ENCODE data around the gene TUBB2A.
"Not testable (repeated sequence)": the region's sequence is repeated elsewhere in the genome, so short reads cannot be mapped to it uniquely, and the experiment has no call there.

TUBB2A gene

GRCh38 chr6:3175715-3176402 is 18.5 kb upstream of the TUBB2A start:
- H2BK15ac ChIP-seq (ENCODE audit: low read length) = no peak overlapping the region
- no peak overlapping the region for H3K14ac ChIP-seq (ENCODE audit: low read length)
- no peak overlapping the region for H3K4me2 ChIP-seq (ENCODE audit: insufficient read depth, low read length, poor library complexity, severe bottlenecking)
- WGBS, 2 donors (ENCODE audit: extremely low coverage in 2 of 2, insufficient read length in 2 of 2, insufficient replicate concordance in 1 of 2) = no CpG with 5 or more reads among the region's 11 CpGs
- no peak for DNase-seq (ENCODE audit: low spot score)
- no peak overlapping the region for H3K18ac ChIP-seq (ENCODE audit: low read length)
- no peak overlapping the region for H4K8ac ChIP-seq (ENCODE audit: low read depth, low read length)
- H3K36me3 ChIP-seq (replicated peaks in 1 of 2; ENCODE audit: control insufficient read depth in 2 of 2, insufficient read depth in 2 of 2, low read length in 2 of 2) = no peaks in the 10 kb centered on the region
- no peak overlapping the region for H2BK12ac ChIP-seq (ENCODE audit: low read length)
- no peak overlapping the region for H2BK120ac ChIP-seq (ENCODE audit: low read depth, low read length)
- peaks cover 0 to 19% of the 10 kb centered on the region in 2 donors for H3K4me1 ChIP-seq (ENCODE audit: control insufficient read depth in 2 of 2, insufficient read depth in 1 of 2, low read depth in 1 of 2, low read length in 2 of 2)
- no peak overlapping the region for H3K9ac ChIP-seq (ENCODE audit: low read depth, low read length, poor library complexity)
- no peak overlapping the region for H2AK5ac ChIP-seq (ENCODE audit: low read depth, low read length)
- H3K79me1 ChIP-seq (ENCODE audit: low read depth, low read length) = no peaks in the 10 kb centered on the region
- no peak overlapping the region for H3K23ac ChIP-seq (ENCODE audit: low read depth, low read length, poor library complexity)
- no peak overlapping the region for H2AFZ ChIP-seq (ENCODE audit: low read length)
- no peaks in the 10 kb centered on the region for H3K27me3 ChIP-seq (ENCODE audit: control insufficient read depth in 3 of 3, insufficient read depth in 3 of 3, low read depth in 1 of 3, low read length in 3 of 3)
- no peak overlapping the region for H3K27ac ChIP-seq (replicated peaks; ENCODE audit: low read length)
- H3K9me3 ChIP-seq (replicated peaks in 1 of 2; ENCODE audit: control insufficient read depth in 2 of 2, insufficient read depth in 1 of 2, low read depth in 1 of 2, low read length in 2 of 2) = no peaks in the 10 kb centered on the region
- H2BK5ac ChIP-seq (ENCODE audit: low read length) = no peak overlapping the region
- no peak overlapping the region for H3K4me3 ChIP-seq (ENCODE audit: low read length in 2 of 2)
- H3K4ac ChIP-seq (ENCODE audit: low read length) = no peak overlapping the region
- H4K91ac ChIP-seq (ENCODE audit: low read depth, low read length, poor library complexity) = no peak overlapping the region

DNA sequence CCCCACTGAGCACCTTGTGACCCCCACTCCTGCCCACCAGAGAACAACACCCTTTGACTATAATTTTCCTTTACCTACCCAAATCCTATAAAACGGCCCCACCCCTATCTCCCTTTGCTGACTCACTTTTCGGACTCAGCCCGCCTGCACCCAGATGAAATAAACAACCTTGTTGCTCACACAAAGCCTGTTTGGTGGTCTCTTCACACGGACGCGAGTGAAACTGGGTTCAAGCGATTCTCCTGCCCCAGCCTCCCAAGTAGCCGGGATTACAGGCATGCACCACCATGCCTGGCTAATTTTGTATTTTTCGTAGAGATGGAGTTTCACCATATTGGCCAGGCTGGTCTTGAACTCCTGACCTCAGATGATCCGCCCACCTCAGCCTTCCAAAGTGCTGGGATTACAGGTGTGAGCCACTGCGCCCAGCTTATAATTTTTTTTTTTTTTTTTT is 16.3 kb upstream of the TUBB2A start:
- H2AK5ac ChIP-seq (ENCODE audit: low read depth, low read length); H3K27me3 ChIP-seq (ENCODE audit: control insufficient read depth in 3 of 3, insufficient read depth in 3 of 3, low read depth in 1 of 3, low read length in 3 of 3); H3K9ac ChIP-seq (ENCODE audit: low read depth, low read length, poor library complexity); H2BK15ac ChIP-seq (ENCODE audit: low read length); H2BK12ac ChIP-seq (ENCODE audit: low read length); H3K14ac ChIP-seq (ENCODE audit: low read length); DNase-seq (ENCODE audit: low spot score); H2BK5ac ChIP-seq (ENCODE audit: low read length); H2AFZ ChIP-seq (ENCODE audit: low read length); H3K27ac ChIP-seq (replicated peaks; ENCODE audit: low read length); H3K4me2 ChIP-seq (ENCODE audit: insufficient read depth, low read length, poor library complexity, severe bottlenecking); H3K23ac ChIP-seq (ENCODE audit: low read depth, low read length, poor library complexity); H4K91ac ChIP-seq (ENCODE audit: low read depth, low read length, poor library complexity); H3K4me3 ChIP-seq (ENCODE audit: low read length in 2 of 2); H4K8ac ChIP-seq (ENCODE audit: low read depth, low read length); H3K9me3 ChIP-seq (replicated peaks in 1 of 2; ENCODE audit: control insufficient read depth in 2 of 2, insufficient read depth in 1 of 2, low read depth in 1 of 2, low read length in 2 of 2); H3K79me1 ChIP-seq (ENCODE audit: low read depth, low read length); H3K36me3 ChIP-seq (replicated peaks in 1 of 2; ENCODE audit: control insufficient read depth in 2 of 2, insufficient read depth in 2 of 2, low read length in 2 of 2); H3K4ac ChIP-seq (ENCODE audit: low read length); H2BK120ac ChIP-seq (ENCODE audit: low read depth, low read length); H3K18ac ChIP-seq (ENCODE audit: low read length): not testable (repeated sequence)
- H3K4me1 ChIP-seq (ENCODE audit: control insufficient read depth in 2 of 2, insufficient read depth in 1 of 2, low read depth in 1 of 2, low read length in 2 of 2) = peaks cover 0 to 15% of the 10 kb centered on the region in 2 donors
- no CpG with 5 or more reads among the region's 11 CpGs for WGBS, 2 donors (ENCODE audit: extremely low coverage in 2 of 2, insufficient read length in 2 of 2, insufficient replicate concordance in 1 of 2)

GRCh38 chr6:3172789-3173188 is 15.4 kb upstream of the TUBB2A start:
- H2AK5ac ChIP-seq (ENCODE audit: low read depth, low read length); H3K4me2 ChIP-seq (ENCODE audit: insufficient read depth, low read length, poor library complexity, severe bottlenecking); H3K27me3 ChIP-seq (ENCODE audit: control insufficient read depth in 3 of 3, insufficient read depth in 3 of 3, low read depth in 1 of 3, low read length in 3 of 3); H4K91ac ChIP-seq (ENCODE audit: low read depth, low read length, poor library complexity); H3K23ac ChIP-seq (ENCODE audit: low read depth, low read length, poor library complexity); H2BK5ac ChIP-seq (ENCODE audit: low read length); H2BK15ac ChIP-seq (ENCODE audit: low read length); H3K18ac ChIP-seq (ENCODE audit: low read length); H3K79me1 ChIP-seq (ENCODE audit: low read depth, low read length); H3K4me3 ChIP-seq (ENCODE audit: low read length in 2 of 2); DNase-seq (ENCODE audit: low spot score); H2BK120ac ChIP-seq (ENCODE audit: low read depth, low read length); H3K4ac ChIP-seq (ENCODE audit: low read length); H3K27ac ChIP-seq (replicated peaks; ENCODE audit: low read length); H2BK12ac ChIP-seq (ENCODE audit: low read length); H3K9ac ChIP-seq (ENCODE audit: low read depth, low read length, poor library complexity); H3K36me3 ChIP-seq (replicated peaks in 1 of 2; ENCODE audit: control insufficient read depth in 2 of 2, insufficient read depth in 2 of 2, low read length in 2 of 2); H4K8ac ChIP-seq (ENCODE audit: low read depth, low read length); H3K9me3 ChIP-seq (replicated peaks in 1 of 2; ENCODE audit: control insufficient read depth in 2 of 2, insufficient read depth in 1 of 2, low read depth in 1 of 2, low read length in 2 of 2); H2AFZ ChIP-seq (ENCODE audit: low read length); H3K14ac ChIP-seq (ENCODE audit: low read length): not testable (repeated sequence)
- 100% methylated on average over 1 of the region's 4 CpGs; no CpG with 5 or more reads in 1 of the 2 donors for WGBS, 2 donors (ENCODE audit: extremely low coverage in 2 of 2, insufficient read length in 2 of 2, insufficient replicate concordance in 1 of 2)
- H3K4me1 ChIP-seq (ENCODE audit: control insufficient read depth in 2 of 2, insufficient read depth in 1 of 2, low read depth in 1 of 2, low read length in 2 of 2) = peaks cover 2 to 15% of the 10 kb centered on the region in 2 donors

DNA sequence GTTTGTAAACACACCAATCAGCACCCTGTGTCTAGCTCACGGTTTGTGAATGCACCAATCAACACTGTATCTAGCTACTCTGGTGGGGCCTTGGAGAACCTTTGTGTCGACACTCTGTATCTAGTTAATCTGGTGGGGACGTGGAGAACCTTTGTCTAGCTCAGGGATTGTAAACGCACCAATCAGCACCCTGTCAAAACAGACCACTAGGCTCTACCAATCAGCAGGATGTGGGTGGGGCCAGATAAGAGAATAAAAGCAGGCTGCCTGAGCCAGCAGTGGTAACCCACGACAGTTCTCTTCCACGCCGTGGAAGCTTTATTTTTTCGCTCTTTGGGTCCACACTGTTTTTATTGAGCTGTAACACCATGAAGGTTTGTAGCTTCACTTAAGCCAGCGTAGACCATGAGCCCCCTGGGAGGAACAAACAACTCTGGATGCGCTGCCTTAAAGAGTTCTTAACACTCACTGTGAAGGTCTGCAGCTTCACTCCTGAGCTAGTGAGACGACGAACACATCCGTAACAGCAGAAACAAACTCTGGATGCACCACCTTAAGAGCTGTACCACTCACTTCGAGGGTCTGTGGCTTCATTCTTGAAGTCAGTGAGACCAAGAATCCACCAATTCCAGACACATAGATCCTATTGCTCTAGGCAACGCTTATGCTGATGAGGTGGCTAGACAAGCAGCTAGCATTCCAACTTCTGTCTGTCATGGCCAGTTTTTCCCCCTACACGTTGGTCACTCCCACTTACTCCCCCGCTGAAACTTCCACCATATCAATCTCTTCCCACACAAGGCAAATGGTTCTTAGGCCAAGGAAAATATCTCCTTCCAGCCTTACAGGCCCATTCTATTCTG is 14.2 kb upstream of the TUBB2A start:
- H3K79me1 ChIP-seq (ENCODE audit: low read depth, low read length); H2BK12ac ChIP-seq (ENCODE audit: low read length); H4K91ac ChIP-seq (ENCODE audit: low read depth, low read length, poor library complexity); H3K4ac ChIP-seq (ENCODE audit: low read length); H2AFZ ChIP-seq (ENCODE audit: low read length); H2AK5ac ChIP-seq (ENCODE audit: low read depth, low read length); H3K36me3 ChIP-seq (replicated peaks in 1 of 2; ENCODE audit: control insufficient read depth in 2 of 2, insufficient read depth in 2 of 2, low read length in 2 of 2); H3K18ac ChIP-seq (ENCODE audit: low read length); H3K23ac ChIP-seq (ENCODE audit: low read depth, low read length, poor library complexity); H3K4me2 ChIP-seq (ENCODE audit: insufficient read depth, low read length, poor library complexity, severe bottlenecking); H2BK5ac ChIP-seq (ENCODE audit: low read length); H3K4me3 ChIP-seq (ENCODE audit: low read length in 2 of 2); H2BK120ac ChIP-seq (ENCODE audit: low read depth, low read length); H3K27me3 ChIP-seq (ENCODE audit: control insufficient read depth in 3 of 3, insufficient read depth in 3 of 3, low read depth in 1 of 3, low read length in 3 of 3); H3K9me3 ChIP-seq (replicated peaks in 1 of 2; ENCODE audit: control insufficient read depth in 2 of 2, insufficient read depth in 1 of 2, low read depth in 1 of 2, low read length in 2 of 2); DNase-seq (ENCODE audit: low spot score); H3K9ac ChIP-seq (ENCODE audit: low read depth, low read length, poor library complexity); H4K8ac ChIP-seq (ENCODE audit: low read depth, low read length); H2BK15ac ChIP-seq (ENCODE audit: low read length); H3K27ac ChIP-seq (replicated peaks; ENCODE audit: low read length); H3K14ac ChIP-seq (ENCODE audit: low read length): not testable (repeated sequence)
- WGBS, 2 donors (ENCODE audit: extremely low coverage in 2 of 2, insufficient read length in 2 of 2, insufficient replicate concordance in 1 of 2) = no CpG with 5 or more reads among the region's 17 CpGs
- peaks cover 8 to 14% of the 10 kb centered on the region in 2 donors for H3K4me1 ChIP-seq (ENCODE audit: control insufficient read depth in 2 of 2, insufficient read depth in 1 of 2, low read depth in 1 of 2, low read length in 2 of 2)
